GM18858 (cell line): ENCODE data around the gene MIP.
"Not testable (repeated sequence)": the region's sequence is repeated elsewhere in the genome, so short reads cannot be mapped to it uniquely, and the experiment has no call there.

ENCODE experiments used
- ATAC-seq: cut with Tn5 transposase; IDR thresholded peaks from one replicate; pipeline ENCODE4 v1.9.1; 2021; ENCODE audit not compliant: unreplicated experiment

The MIP gene

DNA sequence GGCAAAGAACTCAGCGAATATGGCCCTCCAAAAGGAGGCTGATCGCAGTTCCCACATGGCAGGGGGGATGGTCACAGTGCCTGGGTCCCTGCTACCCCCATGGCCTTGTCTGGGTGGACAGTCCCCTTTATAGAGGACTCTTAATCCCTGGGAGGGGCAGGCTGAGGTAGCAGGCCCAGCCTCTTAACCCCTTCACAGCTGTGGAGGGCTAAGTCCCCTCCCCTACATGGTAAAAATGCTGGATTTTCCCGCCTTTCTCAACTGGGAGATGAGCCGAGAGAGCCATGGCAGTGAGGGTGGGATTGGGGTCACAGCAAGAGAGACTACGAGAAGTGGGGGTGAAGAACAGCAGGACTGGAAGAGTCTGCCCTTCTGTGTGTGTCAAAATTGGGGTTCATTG is at the start of gene MIP:
Gene MIP, minus strand, starts transcription at position 101 of the 400 bp plus-strand sequence. Its CDS starts 44 bp downstream, at position 57.
- no peak for ATAC-seq

DNA sequence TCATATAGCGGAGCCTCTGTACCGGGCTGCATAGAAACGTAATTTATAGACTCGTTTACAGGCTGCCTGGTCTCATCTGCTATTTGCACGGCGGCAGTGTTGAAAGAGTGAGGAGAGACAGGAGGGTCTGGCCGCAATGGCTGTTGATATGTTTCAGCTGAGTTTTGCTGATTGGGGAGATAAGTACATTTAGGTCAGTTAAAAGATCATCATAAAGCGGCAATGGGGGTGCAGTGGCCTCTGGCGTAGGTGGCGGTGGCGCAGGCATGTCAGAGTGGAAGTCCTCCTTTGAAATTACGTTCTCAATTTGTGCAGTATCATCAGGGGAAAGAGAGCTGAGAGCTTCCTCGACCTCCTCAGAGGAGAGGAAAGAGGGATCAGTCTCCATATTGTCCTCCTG is 45.4 kb upstream of the MIP start:
- ATAC-seq = not testable (repeated sequence)

DNA sequence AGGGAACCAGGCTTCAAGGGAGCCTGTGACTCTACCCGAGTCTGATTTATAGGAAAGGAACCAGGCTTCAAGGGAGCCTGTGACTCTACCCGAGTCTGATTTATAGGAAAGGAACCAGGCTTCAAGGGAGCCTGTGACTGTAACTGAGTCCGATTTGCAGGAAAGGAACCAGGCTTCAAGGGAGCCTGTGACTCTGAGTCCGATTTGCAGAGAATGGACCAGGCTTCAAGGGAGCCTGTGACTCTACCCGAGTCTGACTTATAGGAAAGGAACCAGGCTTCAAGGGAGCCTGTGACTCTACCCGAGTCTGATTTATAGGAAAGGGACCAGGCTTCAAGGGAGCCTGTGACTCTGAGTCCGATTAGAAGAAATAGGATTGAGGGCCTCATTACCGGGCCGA is 45.0 kb upstream of the MIP start:
- not testable (repeated sequence) for ATAC-seq

DNA sequence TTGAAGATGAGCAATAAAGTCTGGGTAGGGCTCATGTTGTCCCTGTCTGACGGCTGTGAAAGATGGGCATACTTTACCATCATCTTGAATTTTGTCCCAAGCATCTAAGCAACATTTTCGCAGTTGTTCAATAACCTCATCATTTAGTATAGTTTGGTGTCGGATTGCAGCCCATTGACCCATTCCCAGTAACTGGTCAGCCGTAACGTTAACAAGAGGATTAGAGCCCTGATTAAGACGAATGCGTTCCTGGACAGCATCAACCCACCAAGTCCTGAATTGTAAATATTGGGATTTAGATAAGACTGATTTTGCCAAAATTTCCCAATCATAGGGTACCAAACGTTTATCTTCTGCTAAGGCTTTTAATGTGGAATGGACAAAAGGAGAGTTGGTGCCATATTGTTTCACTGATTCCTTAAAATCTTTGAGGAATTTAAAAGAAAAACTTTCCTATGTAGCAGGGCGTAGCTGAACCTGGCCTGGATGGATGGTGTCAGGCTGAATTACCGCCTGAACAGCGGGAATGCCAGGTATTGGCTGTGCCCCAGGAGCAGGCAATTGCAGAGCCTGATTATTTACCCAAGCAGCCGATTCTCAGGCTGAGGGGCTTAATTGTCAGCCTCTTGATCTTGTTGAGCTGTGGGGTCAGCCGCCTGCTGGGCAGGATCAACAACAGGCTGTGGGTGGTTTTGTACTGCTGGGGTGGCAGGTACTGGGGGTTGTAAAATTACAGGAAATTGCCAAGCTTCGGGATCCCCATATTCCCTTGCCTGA is 43.9 kb upstream of the MIP start:
- not testable (repeated sequence) for ATAC-seq

DNA sequence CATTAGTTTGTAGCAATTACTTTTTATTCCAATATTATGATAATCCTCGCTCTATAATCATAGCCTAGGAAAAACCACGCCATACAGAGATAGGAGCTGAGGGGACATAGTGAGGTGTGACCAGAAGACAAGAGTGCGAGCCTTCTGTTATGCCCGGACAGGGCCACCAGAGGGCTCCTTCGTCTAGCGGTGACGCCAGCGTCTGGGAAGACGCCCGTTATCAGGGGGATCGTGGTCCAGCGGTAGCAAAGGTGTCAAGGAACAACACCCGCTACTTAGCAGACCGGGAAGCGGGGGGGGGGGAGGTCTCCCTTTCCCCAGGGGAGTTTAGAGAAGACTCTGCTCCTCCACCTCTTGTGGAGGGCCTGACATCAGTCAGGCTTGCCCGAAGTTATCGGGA is 42.2 kb upstream of the MIP start:
- ATAC-seq = not testable (repeated sequence)

DNA sequence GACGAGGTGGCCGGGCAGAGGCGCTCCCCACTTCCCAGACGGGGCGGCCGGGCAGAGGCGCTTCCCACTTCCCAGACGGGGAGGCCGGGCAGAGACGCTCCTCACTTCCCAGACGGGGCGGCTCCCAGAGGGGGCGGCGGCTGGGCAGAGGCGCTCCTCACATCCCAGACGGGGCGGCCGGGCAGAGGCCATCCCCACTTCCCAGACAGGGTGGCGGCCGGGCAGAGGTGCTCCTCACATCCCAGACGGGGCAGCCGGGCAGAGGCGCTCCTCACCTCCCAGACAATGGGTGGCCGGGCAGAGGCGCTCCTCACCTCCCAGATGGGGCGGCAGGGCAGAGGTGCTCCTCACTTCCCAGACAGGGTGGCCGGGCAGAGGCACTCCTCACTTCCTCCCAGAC is 40.0 kb upstream of the MIP start:
- not testable (repeated sequence) for ATAC-seq

DNA sequence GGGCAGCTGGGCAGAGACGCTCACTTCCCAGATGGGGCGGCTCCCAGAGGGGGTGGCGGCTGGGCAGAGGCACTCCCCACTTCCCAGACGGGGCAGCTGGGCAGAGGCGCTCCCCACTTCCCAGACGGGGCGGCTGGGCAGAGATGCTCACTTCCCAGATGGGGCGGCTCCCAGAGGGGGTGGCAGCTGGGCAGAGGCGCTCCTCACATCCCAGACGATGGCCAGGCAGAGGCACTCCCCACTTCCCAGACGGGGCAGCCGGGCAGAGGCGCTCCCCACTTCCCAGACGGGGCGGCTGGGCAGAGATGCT is 39.6 kb upstream of the MIP start:
- ATAC-seq = not testable (repeated sequence)

DNA sequence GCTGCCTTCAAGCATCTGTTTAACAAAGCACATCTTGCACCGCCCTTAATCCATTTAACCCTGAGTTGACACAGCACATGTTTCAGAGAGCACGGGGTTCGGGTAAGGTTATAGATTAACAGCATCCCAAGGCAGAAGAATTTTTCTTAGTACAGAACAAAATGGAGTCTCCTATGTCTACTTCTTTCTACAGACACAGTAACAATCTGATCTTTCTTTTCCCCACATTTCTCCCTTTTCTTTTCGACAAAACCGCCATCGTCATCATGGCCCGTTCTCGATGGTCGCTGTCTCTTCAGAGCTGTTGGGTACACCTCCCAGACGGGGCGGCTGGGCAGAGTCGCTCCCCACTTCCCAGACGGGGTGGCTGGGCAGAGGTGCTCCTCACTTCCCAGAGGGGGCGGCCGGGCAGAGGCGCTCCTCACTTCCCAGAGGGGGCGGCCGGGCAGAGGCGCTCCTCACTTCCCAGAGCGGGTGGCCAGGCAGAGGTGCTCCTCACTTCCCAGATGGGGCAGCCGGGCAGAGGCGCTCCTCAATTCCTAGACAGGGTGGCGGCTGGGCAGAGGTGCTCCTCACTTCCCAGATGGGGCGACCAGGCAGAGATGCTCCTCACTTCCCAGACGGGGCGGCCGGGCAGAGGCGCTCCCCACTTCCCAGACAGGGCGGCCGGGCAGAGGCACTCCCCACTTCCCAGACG is 39.1 kb upstream of the MIP start:
- ATAC-seq = not testable (repeated sequence)

DNA sequence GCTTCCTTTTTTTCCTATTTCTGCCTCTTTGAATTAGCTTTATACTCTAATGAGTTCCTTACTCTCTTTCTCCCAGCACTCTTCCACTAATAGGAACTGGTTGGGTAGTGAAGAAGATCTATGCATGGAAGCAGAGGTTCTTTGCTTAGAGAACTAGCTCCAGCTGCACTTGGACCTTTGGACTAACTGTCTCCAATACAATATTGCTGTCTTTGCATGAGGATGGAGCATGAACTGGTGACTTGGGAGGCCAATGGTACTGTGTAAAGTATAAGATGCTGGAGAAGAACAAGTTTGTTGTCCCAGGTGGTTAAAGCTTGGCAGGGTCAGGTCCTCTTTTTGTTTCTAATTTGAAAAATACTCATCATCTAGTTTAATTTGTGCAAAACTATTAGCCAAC is 35.9 kb upstream of the MIP start:
- no peak for ATAC-seq

DNA sequence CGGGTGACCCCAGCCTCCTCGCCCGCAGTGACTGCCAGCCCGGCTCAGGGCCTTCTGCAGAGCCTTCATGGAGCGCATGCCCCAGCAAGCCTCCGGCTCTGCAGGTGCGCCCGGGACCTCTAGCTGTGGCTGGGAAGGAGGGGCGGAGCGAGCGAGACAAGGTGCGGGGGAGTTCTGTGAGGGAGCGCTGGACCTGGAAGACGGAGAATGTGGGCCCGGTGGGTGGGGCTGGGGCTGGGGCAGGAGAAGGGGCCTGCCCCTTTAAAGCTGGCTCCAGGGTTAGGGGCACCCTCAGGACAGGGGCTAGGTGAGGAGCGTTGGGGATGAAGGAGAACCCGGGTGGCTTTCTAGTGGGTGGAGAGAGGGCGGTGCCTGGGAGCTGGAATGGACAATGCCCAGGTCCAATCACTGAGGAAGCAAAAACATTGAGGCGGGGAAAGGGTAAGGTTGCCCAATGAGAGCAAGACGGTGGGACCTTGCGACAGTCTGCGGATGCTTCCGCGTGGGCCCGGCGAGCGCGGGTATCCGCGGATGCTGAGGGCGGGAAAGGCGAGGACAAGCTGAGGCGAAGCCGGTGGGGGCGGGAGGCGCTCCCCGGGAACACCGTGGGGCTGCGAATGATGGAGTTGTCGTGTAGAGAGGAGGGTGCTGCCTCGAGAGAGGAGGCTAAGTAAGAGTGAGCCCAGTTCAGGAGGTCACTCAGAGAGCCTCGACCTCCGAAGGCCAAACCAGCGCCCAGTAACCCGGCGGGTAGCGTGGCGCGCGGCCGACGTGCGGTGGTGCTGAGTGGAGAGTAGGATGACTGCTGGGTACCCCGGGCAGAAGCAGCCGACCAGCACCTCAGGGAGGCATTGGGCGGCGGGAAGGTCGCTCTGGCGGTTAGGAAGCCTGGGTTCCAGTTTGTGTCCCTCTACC is 33.8 kb upstream of the MIP start, which contains the start of gene GLS2:
Gene GLS2, minus strand, starts transcription at position 121 of the 915 bp plus-strand sequence. Its CDS starts 43 bp downstream, at position 78.
- peak; percentile 89 for ATAC-seq

DNA sequence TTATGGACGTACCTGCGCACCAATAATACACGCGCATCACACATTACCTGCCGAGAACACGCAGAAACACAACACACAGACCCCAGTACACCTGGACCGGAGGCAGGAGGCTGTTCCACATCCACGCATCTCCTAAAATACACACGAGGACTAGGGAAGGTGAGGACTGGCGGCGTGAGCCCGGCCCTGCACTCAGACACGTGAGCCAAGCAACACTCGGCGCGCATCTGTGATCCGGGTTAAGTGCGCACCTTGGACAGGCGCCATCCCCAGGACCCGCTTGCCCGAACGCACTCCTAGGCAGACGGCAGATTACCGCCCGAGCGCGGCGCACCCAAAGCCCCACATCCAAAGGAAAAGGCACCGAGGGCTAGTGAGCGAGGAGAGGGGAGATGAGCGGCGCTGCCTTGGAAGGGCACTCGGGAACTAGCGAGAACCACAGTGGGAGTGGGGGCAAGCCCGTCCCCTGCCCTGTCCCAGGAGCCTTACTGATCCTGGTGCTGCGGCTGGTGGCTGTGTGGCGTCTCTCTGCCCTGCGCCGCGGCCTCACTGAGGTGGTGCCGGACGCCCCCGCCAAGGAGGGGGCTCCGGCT is 33.1 kb upstream of the MIP start:
- ATAC-seq = peak; percentile 26

DNA sequence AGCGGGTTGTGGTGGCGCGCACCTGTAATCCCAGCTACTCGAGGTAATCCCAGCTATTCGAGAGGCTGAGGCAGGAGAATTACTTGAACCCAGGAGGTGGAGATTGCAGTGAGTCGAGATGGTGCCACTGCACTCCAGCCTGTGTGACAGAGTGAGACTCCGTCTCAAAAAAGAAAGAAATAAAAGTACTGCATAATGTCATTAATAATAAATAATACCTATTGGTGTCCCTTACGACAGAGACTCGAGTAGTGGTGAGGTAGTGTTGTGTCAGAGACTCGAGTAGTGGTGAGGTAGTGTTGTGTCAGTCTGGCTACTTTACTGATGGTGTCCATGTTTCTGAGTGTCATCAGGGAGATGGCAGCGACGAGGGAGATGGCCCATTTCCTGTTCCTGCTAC is 32.2 kb upstream of the MIP start:
- no peak for ATAC-seq

DNA sequence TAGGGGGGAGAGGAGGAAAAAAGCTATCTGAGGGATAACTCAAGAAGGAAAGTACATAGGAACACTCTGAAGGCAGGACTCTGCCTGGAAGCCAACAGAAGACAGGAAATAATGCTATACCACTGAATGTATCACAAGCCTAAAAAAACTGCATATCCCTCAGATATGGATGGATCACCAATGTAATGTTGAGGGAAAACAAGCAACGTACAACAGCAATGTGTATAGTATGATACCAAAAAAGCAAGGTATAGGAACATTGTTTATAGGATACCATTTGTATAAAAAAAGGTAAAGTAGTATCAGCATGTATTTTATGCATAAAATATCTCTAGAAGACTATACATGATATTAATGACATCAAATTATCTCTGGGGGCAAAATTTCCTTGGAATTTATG is 30.1 kb upstream of the MIP start:
- no peak for ATAC-seq

DNA sequence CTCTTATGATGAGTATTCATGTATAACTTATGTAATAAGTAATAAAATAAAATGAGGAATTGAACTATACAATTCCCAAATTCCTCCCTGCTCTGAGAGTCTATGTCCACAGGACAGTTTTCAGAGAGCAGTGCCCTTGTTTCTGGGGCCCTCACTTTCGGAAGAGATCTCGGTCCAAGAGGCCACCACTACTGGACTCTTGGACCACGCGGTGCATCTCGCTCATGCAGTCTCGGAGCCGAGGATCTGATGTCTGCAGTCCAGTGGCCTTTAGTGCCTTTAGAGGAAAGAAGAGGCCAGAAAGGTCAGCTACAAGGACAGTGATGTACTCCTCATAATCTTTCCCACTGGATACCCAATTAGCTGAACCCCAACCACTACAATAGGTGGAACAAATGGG is 25.2 kb upstream of the MIP start:
- no peak for ATAC-seq

DNA sequence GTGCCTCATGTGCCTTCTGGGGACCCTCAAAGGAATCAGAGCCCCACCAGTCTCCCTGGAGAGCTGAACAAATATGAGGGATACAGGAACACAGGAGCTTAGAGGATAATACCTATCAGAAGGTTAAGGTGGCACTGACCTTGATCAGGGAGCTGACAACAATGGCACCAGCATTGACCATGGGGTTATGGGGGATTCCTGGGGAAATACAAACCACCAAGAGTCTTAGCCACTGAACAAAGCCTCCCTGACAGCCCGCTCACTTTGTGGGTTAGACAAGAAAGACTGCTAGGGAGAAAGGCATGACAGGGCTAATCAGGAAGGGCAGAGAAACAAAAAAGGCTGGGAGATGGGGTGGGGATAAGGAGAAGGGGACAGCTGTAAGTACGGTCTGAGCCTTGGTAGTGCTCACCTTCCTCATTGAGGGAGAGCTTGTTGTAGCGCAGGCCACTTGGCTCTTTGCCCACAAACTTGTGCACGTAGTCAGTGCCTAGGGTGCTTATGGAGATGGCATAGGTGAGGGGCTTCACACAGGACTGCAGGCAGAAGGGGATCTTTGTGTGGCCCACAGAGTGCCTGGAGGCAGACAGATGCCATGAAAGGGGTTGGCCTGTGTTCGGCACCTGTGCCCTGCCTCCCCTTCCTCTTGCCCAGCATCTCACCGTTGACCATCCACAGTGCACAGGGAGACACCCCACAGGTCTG is 23.2 kb upstream of the MIP start:
- ATAC-seq = no peak

DNA sequence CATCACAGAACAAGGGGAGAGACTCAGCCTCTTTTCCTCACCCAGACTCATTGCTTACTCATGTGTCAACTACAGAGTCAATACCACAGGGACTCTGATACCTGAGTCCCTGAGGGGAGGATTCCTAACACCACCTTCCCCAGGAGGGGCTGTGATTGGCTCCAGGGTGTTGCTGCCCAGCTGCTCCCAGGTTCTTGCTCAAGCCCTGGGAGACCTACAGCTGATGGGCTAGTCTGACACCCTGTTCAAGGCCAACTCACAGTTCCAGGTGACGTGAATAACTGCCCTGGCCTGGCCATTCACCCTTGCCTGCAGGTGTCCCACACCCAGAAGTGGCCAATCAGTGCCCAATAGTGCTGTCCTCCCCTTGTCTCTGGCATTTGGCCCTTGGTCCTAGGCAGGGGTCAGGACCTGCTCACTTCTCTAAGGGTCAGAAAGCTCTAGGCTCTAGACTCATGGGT is 22.5 kb upstream of the MIP start:
- no peak for ATAC-seq

DNA sequence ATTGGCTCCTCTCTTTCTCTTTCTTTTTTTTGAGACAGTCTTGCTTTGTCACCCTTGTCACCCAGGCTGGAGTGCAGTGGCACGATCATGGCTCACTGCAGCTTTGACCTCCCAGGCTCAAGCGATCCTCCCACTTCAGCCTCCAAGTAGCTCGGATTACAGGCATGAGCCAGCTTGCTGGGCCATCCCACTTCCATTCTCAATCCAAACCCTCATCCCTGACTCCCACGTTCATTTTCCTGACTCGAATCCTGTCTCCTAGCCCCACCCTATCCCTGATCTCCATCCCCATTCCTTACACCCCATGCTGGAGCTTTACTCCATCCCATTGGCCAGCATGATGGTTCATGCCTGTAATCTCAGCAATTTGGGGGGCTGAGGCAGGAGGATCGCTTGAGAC is 21.7 kb upstream of the MIP start:
- ATAC-seq = no peak

DNA sequence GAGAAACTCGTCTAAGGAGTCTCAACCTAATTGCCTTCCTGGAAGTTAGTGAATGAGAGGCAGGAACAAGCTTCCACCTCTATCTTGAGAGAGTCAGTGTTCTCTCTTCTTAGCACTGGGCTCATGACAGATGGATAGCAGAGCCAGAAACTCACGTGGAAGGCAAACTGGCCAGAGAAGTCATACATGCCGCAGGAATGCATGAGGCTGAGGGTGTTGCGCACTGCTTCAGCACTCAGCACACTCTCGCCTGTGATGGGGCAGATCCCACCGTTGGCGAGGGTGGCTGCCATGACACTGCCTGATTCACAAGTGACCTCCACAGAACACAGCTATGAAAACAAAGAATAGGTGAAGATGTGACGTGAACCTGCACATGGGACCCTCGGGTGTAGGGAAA is 19.9 kb upstream of the MIP start:
- ATAC-seq = no peak

DNA sequence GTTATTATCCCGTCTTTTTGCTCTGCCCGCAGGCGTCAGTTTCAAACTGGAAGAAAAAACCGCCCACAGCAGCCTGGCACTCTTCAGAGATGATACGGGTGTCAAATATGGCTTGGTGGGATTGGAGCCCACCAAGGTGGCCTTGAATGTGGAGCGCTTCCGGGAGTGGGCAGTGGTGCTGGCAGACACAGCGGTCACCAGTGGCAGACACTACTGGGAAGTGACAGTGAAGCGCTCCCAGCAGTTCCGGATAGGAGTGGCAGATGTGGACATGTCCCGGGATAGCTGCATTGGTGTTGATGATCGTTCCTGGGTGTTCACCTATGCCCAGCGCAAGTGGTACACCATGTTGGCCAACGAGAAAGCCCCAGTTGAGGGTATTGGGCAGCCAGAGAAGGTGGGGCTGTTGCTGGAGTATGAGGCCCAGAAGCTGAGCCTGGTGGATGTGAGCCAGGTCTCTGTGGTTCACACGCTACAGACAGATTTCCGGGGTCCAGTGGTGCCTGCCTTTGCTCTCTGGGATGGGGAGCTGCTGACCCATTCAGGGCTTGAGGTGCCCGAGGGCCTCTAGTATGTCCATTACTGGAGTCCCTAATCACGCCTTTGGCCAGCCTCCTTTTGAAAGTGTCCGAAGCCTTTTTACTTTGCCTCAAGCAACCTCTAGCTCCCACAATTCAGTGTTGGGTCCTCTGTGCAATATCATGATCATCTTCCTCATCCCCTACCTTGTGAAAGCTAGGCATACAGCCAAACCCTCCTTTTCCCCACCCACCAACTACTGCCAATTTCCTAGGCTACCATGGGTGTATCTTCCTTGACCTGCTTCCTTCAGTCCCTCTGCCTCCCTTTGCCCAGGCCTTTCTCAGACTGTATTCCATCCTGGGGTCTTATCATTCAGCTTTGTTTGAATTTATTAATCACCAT is 14.8 kb upstream of the MIP start:
- ATAC-seq = no peak
